ENCODE measurements around the gene MYBPHL.

DNA sequence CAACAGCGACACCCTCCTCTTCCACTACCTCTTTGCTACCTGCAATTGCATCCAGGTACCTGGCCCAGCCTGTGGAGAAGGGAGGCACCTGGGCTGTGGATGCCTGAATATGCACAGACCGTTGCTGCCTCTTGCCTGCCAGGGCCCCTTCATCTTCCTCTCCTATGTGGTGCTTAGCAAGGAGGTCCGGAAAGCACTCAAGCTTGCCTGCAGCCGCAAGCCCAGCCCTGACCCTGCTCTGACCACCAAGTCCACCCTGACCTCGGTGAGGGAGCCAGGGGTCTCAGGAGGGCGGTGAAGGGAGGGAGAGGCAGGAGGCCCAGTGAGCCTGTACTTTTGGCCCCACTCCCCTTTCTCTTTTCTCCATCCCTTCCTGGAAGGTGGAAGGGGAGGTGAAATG lies 35.4 kb downstream of the MYBPHL start:
- no peak for TF ChIP-seq EP300 (IDR thresholded peaks at IDR 0.05)
- TF ChIP-seq, protein P1, sequence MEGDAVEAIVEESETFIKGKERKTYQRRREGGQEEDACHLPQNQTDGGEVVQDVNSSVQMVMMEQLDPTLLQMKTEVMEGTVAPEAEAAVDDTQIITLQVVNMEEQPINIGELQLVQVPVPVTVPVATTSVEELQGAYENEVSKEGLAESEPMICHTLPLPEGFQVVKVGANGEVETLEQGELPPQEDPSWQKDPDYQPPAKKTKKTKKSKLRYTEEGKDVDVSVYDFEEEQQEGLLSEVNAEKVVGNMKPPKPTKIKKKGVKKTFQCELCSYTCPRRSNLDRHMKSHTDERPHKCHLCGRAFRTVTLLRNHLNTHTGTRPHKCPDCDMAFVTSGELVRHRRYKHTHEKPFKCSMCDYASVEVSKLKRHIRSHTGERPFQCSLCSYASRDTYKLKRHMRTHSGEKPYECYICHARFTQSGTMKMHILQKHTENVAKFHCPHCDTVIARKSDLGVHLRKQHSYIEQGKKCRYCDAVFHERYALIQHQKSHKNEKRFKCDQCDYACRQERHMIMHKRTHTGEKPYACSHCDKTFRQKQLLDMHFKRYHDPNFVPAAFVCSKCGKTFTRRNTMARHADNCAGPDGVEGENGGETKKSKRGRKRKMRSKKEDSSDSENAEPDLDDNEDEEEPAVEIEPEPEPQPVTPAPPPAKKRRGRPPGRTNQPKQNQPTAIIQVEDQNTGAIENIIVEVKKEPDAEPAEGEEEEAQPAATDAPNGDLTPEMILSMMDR (IDR thresholded peaks at IDR 0.05): no peak
